Neutrophil (primary cell): ENCODE data around the gene OCSTAMP.

Experiments
- H3K27ac ChIP-seq: fragments of 200-600 bp; sonication (generic); 2 replicates; pipeline ENCODE4 v1.5.1; 2016; ENCODE audit warnings: mild to moderate bottlenecking, moderate library complexity
- H3K27me3 ChIP-seq: fragments of 200-600 bp; sonication (generic); 2 replicates; pipeline ENCODE4 v1.6.0; 2016; ENCODE audit warnings: mild to moderate bottlenecking
- H3K36me3 ChIP-seq: fragments of 200-600 bp; sonication (generic); 2 replicates; pipeline ENCODE4 v1.5.1; 2017
- H3K4me1 ChIP-seq, 2 experiments: fragments of 200-600 bp in 1 of 2; sonication (generic) in 1 of 2; 1 replicate in 1 of 2; 2 replicates in 1 of 2; pipeline versions ENCODE4 v1.5.1 to v1.6.1; 2013 to 2016; ENCODE audit warnings: low read depth in 1 of 2, low read length in 1 of 2, mild to moderate bottlenecking in 1 of 2, moderate library complexity in 1 of 2; ENCODE audit not compliant: control insufficient read depth in 1 of 2, insufficient read depth in 1 of 2
- H3K4me3 ChIP-seq, 2 experiments: fragments of 200-600 bp in 1 of 2; sonication (generic) in 1 of 2; 1 replicate in 1 of 2; 2 replicates in 1 of 2; pipeline ENCODE4 v1.5.1; 2013 to 2016; ENCODE audit warnings: low read depth in 1 of 2, low read length in 1 of 2, mild to moderate bottlenecking in 1 of 2, moderate library complexity in 1 of 2
- H3K9me3 ChIP-seq: fragments of 200-600 bp; sonication (generic); 2 replicates; pipeline ENCODE4 v1.5.1; 2016
- TF ChIP-seq, protein P1 (sequence below): fragments of 200-600 bp; sonication (generic); IDR thresholded peaks from 2 replicates; pipeline ENCODE4 v1.5.1; 2016; ENCODE audit warnings: antibody characterized with exemption

Gene OCSTAMP

GRCh38 chr20:46590443-46590842 lies 40.0 kb upstream of the OCSTAMP start:
- no peaks in the 10 kb centered on the region for H3K9me3 ChIP-seq

GRCh38 chr20:46588532-46589511 lies 38.4 kb upstream of the OCSTAMP start:
- H3K4me3 ChIP-seq, result no peak overlapping the region
- no peaks in the 10 kb centered on the region for H3K27me3 ChIP-seq
- no peak overlapping the region for H3K27ac ChIP-seq
- no peaks in the 10 kb centered on the region for H3K4me1 ChIP-seq
- H3K9me3 ChIP-seq, result no peaks in the 10 kb centered on the region
- TF ChIP-seq, protein P1, sequence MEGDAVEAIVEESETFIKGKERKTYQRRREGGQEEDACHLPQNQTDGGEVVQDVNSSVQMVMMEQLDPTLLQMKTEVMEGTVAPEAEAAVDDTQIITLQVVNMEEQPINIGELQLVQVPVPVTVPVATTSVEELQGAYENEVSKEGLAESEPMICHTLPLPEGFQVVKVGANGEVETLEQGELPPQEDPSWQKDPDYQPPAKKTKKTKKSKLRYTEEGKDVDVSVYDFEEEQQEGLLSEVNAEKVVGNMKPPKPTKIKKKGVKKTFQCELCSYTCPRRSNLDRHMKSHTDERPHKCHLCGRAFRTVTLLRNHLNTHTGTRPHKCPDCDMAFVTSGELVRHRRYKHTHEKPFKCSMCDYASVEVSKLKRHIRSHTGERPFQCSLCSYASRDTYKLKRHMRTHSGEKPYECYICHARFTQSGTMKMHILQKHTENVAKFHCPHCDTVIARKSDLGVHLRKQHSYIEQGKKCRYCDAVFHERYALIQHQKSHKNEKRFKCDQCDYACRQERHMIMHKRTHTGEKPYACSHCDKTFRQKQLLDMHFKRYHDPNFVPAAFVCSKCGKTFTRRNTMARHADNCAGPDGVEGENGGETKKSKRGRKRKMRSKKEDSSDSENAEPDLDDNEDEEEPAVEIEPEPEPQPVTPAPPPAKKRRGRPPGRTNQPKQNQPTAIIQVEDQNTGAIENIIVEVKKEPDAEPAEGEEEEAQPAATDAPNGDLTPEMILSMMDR, result no peak
- H3K36me3 ChIP-seq, result no peaks in the 10 kb centered on the region

More at GRCh38 chr20:46590443-46590842, 40.0 kb upstream of the OCSTAMP start:
- TF ChIP-seq, protein P1, result no peak
- Histone ChIP-seq H3K4me3 (no peak overlapping the region), H3K4me1 (no peaks in the 10 kb centered on the region), H3K27me3 (peaks cover 4% of the 10 kb centered on the region), H3K27ac (no peak overlapping the region), H3K36me3 (no peaks in the 10 kb centered on the region)

- Histone ChIP-seq H3K4me1 (no peaks in the 10 kb centered on the region), H3K9me3 (no peaks in the 10 kb centered on the region), H3K4me3 (no peak overlapping the region), H3K36me3 (no peaks in the 10 kb centered on the region), H3K27ac (no peak overlapping the region), H3K27me3 (no peaks in the 10 kb centered on the region)
- TF ChIP-seq, protein P1, result no peak
Observed at GRCh38 chr20:46587986-46588385, 37.5 kb upstream of the OCSTAMP start.

GRCh38 chr20:46586724-46587123 lies 36.3 kb upstream of the OCSTAMP start:
- no peaks in the 10 kb centered on the region for H3K9me3 ChIP-seq
- H3K4me3 ChIP-seq, result no peak overlapping the region
- H3K4me1 ChIP-seq, result no peaks in the 10 kb centered on the region
- H3K27ac ChIP-seq, result no peak overlapping the region
- TF ChIP-seq, protein P1, result no peak
- H3K36me3 ChIP-seq, result no peaks in the 10 kb centered on the region
- H3K27me3 ChIP-seq, result no peaks in the 10 kb centered on the region

DNA sequence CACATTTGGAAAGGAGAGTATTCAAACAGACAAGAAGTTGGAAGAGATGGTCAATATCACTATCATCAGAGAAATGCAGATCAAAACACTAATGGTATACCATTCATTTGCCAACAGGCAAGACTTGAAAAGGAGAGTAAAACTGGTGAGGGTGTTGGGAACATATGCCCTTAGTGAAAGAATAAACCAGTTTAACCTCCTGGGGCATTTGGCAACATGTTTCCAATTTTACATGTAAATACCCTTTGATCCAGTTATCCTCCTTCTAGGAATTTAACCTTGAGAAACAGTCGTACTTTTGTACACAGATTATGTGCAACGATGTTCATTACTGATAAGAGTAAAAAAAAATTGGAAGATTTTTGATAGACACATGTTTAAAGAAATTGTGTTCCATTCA lies 34.1 kb upstream of the OCSTAMP start:
- TF ChIP-seq, protein P1, result no peak
- Histone ChIP-seq H3K4me1 (no peaks in the 10 kb centered on the region), H3K36me3 (no peaks in the 10 kb centered on the region), H3K4me3 (no peak overlapping the region), H3K9me3 (no peaks in the 10 kb centered on the region), H3K27ac (no peak overlapping the region), H3K27me3 (no peaks in the 10 kb centered on the region)
